Glutamatergic neuron (in vitro differentiated cells): ENCODE data around the gene ZNF763. TPM values are rescaled to one million over a fixed set of nuclear protein-coding genes. Genes with fewer than 3 reads are reported as not detected.

Source experiments
- DNase-seq: peaks from one replicate; pipeline ENCODE4 v3.0.0; 2022
- H3K27ac Mint-ChIP-seq: one replicate; pipeline ENCODE4 v1.8.0; 2020; ENCODE audit warnings: mild to moderate bottlenecking, mixed read lengths, inconsistent platforms; ENCODE audit not compliant: unreplicated experiment
- H3K27me3 Mint-ChIP-seq: one replicate; pipeline ENCODE4 v1.8.0; 2020; ENCODE audit warnings: mild to moderate bottlenecking, moderate library complexity, mixed read lengths, inconsistent platforms; ENCODE audit not compliant: unreplicated experiment
- H3K36me3 Mint-ChIP-seq: one replicate; pipeline ENCODE4 v1.8.0; 2020; ENCODE audit warnings: mild to moderate bottlenecking, mixed read lengths, inconsistent platforms; ENCODE audit not compliant: unreplicated experiment
- H3K4me1 Mint-ChIP-seq: one replicate; pipeline ENCODE4 v1.8.0; 2020; ENCODE audit warnings: mild to moderate bottlenecking, low read depth, mixed read lengths, inconsistent platforms; ENCODE audit not compliant: unreplicated experiment
- H3K4me3 Mint-ChIP-seq: one replicate; pipeline ENCODE4 v1.8.0; 2020; ENCODE audit warnings: mild to moderate bottlenecking, mixed read lengths, inconsistent platforms; ENCODE audit not compliant: unreplicated experiment
- H3K9me3 Mint-ChIP-seq: one replicate; pipeline ENCODE4 v1.8.0; 2020; ENCODE audit warnings: mild to moderate bottlenecking, moderate library complexity, mixed read lengths, inconsistent platforms; ENCODE audit not compliant: unreplicated experiment
- total RNA-seq: library from RNA; stranded (reverse); fragmentation: NEBNext Ultra II Directional; extraction: Animal tissue kit (Norgen Biotek cat#: 25700); gene quantifications from one replicate; pipeline ENCODE4 v1.2.1, GENCODE V29; 2021; ENCODE audit not compliant: unreplicated experiment
- TF ChIP-seq, protein P1 (sequence below): fragments of 200-600 bp; sonication (generic); IDR thresholded peaks from one replicate; pipeline ENCODE4 v1.5.0; 2021; ENCODE audit not compliant: partially characterized antibody, unreplicated experiment

ZNF763 gene
- total RNA-seq, 1 donor from 2014 or later = 10.3 TPM

DNA sequence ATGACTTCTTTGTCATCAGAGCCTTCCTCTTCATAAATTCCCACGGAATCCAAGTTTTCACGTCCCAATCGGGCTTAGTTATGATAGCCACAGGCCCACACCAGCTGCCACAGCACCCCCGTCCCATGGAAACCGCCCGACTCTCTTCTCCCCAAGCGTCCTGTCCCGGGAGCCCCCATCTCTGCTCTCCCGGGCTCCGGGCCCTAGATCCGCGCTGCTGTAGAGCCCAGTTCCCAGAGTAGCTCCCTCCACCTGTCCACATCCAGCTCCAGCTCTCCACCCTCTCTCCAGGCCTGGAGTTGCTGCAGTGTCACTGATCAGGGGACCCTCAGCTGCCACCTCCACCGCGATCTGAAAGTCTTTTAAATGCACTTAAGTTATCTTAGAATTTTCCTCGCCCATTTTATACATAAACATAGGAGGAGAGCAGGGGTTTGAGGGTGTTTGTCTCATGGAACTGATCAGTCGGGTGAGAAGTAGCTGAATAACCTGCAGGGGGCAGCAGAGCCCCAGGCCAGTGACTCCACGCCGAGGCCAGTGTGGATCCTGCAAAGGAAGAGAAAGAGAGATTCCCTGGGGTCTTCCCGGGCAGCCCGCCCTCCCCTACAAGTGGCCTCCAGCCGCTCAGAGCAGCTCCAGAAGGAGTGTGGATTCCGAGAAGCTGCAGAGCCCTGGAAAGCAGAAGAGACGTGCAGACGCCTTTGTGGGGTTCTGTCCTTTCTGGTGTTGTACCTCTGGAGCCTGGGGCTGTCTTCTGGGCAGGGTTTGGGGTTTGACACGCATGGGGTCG is 1.1 kb upstream of the ZNF763 start:
- peaks cover 4% of the 10 kb centered on the region for H3K36me3 Mint-ChIP-seq
- H3K27ac Mint-ChIP-seq = peak overlapping the region; percentile 98
- peak; percentile 92 for DNase-seq
- TF ChIP-seq, protein P1, sequence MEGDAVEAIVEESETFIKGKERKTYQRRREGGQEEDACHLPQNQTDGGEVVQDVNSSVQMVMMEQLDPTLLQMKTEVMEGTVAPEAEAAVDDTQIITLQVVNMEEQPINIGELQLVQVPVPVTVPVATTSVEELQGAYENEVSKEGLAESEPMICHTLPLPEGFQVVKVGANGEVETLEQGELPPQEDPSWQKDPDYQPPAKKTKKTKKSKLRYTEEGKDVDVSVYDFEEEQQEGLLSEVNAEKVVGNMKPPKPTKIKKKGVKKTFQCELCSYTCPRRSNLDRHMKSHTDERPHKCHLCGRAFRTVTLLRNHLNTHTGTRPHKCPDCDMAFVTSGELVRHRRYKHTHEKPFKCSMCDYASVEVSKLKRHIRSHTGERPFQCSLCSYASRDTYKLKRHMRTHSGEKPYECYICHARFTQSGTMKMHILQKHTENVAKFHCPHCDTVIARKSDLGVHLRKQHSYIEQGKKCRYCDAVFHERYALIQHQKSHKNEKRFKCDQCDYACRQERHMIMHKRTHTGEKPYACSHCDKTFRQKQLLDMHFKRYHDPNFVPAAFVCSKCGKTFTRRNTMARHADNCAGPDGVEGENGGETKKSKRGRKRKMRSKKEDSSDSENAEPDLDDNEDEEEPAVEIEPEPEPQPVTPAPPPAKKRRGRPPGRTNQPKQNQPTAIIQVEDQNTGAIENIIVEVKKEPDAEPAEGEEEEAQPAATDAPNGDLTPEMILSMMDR = peak; percentile 88
- H3K9me3 Mint-ChIP-seq = peaks cover 1% of the 10 kb centered on the region
- peaks cover 2% of the 10 kb centered on the region for H3K27me3 Mint-ChIP-seq
- H3K4me1 Mint-ChIP-seq = peaks cover 14% of the 10 kb centered on the region
- H3K4me3 Mint-ChIP-seq = peak overlapping the region; percentile 88

DNA sequence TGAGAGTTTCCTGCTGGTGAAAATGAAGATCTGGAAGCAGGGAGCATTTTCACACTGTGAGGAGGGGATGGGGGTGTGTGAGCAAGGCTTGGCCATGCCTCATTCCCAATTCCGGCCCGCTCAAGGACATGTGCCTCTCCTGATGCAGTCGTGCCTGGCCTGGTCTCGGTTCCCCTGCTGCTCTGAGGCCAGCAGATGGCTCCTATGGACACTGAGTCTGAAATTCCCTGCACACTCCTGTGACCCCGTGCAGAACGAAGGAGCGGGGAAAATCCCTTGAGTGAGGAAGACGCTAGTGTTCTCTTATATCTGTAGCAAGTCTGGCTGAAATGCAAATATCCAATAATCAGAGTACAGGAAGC is 363 bp upstream of the ZNF763 start:
- DNase-seq = peak; percentile 40
- peak overlapping the region; percentile 88 for H3K4me3 Mint-ChIP-seq

GRCh38 chr19:11970174-11970573 is 5.3 kb downstream of the ZNF763 start:
- DNase-seq = no peak
- Mint-ChIP-seq H3K27me3 (no peaks in the 10 kb centered on the region), H3K4me1 (peaks cover 4% of the 10 kb centered on the region), H3K9me3 (peaks cover 3% of the 10 kb centered on the region), H3K4me3 (no peak overlapping the region), H3K36me3 (peaks cover 38% of the 10 kb centered on the region), H3K27ac (no peak overlapping the region)
- TF ChIP-seq, protein P1 = no peak

More for the DNA sequence above, 363 bp upstream of the ZNF763 start:
- peaks cover 1% of the 10 kb centered on the region for H3K9me3 Mint-ChIP-seq
- TF ChIP-seq, protein P1 = no peak
- H3K36me3 Mint-ChIP-seq = peaks cover 6% of the 10 kb centered on the region
- H3K27ac Mint-ChIP-seq = peak overlapping the region; percentile 98
- H3K27me3 Mint-ChIP-seq = peaks cover 2% of the 10 kb centered on the region
- H3K4me1 Mint-ChIP-seq = peaks cover 14% of the 10 kb centered on the region

GRCh38 chr19:11971041-11971440 is 6.2 kb downstream of the ZNF763 start:
- Mint-ChIP-seq H3K4me3 (no peak overlapping the region), H3K9me3 (peaks cover 4% of the 10 kb centered on the region), H3K27ac (no peak overlapping the region), H3K4me1 (no peaks in the 10 kb centered on the region), H3K36me3 (peaks cover 44% of the 10 kb centered on the region), H3K27me3 (no peaks in the 10 kb centered on the region)
- no peak for DNase-seq
- TF ChIP-seq, protein P1 = no peak

- H3K4me3 Mint-ChIP-seq = no peak overlapping the region
- TF ChIP-seq, protein P1 = no peak
- no peak overlapping the region for H3K27ac Mint-ChIP-seq
- peaks cover 4% of the 10 kb centered on the region for H3K9me3 Mint-ChIP-seq
- H3K27me3 Mint-ChIP-seq = no peaks in the 10 kb centered on the region
- peaks cover 59% of the 10 kb centered on the region for H3K36me3 Mint-ChIP-seq
- H3K4me1 Mint-ChIP-seq = no peaks in the 10 kb centered on the region
- DNase-seq = no peak
Observed at GRCh38 chr19:11973019-11973810, 8.4 kb downstream of the ZNF763 start.
